ENCODE measurements around the gene ACSBG1. TPM values are rescaled to one million over a fixed set of nuclear protein-coding genes. Genes with fewer than 3 reads are reported as not detected.

ACSBG1 gene
- total and polyA plus RNA-seq, 4 experiments from 2014 or later = not detected

DNA sequence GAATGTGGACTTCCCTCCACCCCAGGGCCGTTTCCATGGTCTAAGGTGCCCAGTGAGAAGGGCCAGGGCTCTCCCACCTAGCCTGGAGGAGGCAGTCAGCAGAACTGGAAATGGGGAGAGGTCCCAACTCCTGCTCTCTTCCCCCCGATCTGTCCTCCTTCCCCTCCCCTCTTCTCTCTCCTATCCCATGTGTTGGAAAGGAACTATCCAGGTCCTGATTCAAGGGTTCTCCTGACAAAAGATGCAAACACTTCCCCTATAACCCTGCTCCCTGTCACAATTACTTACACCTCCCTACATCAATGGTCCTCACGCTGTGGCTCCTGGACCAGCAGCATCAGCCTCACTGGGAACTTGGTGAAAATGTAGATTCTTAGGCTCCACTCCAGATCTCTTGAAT is 109.1 kb downstream of the ACSBG1 start:
- H3K4me1 Mint-ChIP-seq = peaks cover 3 to 11% (median 4%) of the 10 kb centered on the region in 4 donors

GRCh38 chr15:78120523-78120922 is 113.8 kb downstream of the ACSBG1 start:
- Histone ChIP-seq H3K27ac (ENCODE audit: low read depth, low read length) (no peak overlapping the region), H3K36me3 (ENCODE audit: insufficient read depth, low read length) (no peaks in the 10 kb centered on the region), H3K27me3 (ENCODE audit: insufficient read depth, low read length) (no peaks in the 10 kb centered on the region), H3K4me3 (ENCODE audit: low read length in 2 of 2) (no peak overlapping the region), H3K9me3 (ENCODE audit: control insufficient read depth in 1 of 2, low read length in 2 of 2) (no peaks in the 10 kb centered on the region), H3K4me1 (ENCODE audit: insufficient read depth, low read length) (no peaks in the 10 kb centered on the region)
- POLR2A ChIA-PET (ENCODE audit: partially characterized antibody) = no interaction called here
- H3K27me3 Mint-ChIP-seq = no peaks in the 10 kb centered on the region
- CTCF ChIA-PET (ENCODE audit: partially characterized antibody) = interaction anchor here (0.9 to 1.7 kb wide), 3 partner anchors 8 to 74 kb away, joined by 3 to 4 read pairs (median 4); no protein-coding TSS in a partner anchor
- intact Hi-C loops (cut with micrococcal nuclease) = no loop called here
- DNase-seq = no peak
- H3K9me3 Mint-ChIP-seq = no peaks in the 10 kb centered on the region
- H3K27ac Mint-ChIP-seq = no peak overlapping the region
- no peaks in the 10 kb centered on the region for H3K4me1 Mint-ChIP-seq
- H3K4me3 Mint-ChIP-seq = no peak overlapping the region
- H3K36me3 Mint-ChIP-seq = no peaks in the 10 kb centered on the region

More for the DNA sequence above, 109.1 kb downstream of the ACSBG1 start:
- H3K9me3 Mint-ChIP-seq = no peaks in the 10 kb centered on the region
- H3K36me3 Mint-ChIP-seq = no peaks in the 10 kb centered on the region
- no peak overlapping the region for H3K4me3 Mint-ChIP-seq
- H3K27ac Mint-ChIP-seq = peak overlapping the region in 1 of 7 donors; percentile 71
- no peaks in the 10 kb centered on the region for H3K27me3 Mint-ChIP-seq
- no peaks in the 10 kb centered on the region for H3K36me3 ChIP-seq (ENCODE audit: insufficient read depth, low read length)
- no peak overlapping the region for H3K27ac ChIP-seq (ENCODE audit: low read depth, low read length)
- no peak for DNase-seq
- intact Hi-C loops (cut with micrococcal nuclease) = no loop called here
- H3K9me3 ChIP-seq (ENCODE audit: control insufficient read depth in 1 of 2, low read length in 2 of 2) = no peaks in the 10 kb centered on the region
- CTCF ChIA-PET (ENCODE audit: partially characterized antibody) = interaction anchor here (1.3 to 2.3 kb wide), 2 partner anchors 12 to 17 kb away, joined by 7 read pairs; no protein-coding TSS in a partner anchor
- POLR2A ChIA-PET (ENCODE audit: partially characterized antibody) = no interaction called here
- no peak overlapping the region for H3K4me3 ChIP-seq (ENCODE audit: low read length in 2 of 2)
- no peaks in the 10 kb centered on the region for H3K4me1 ChIP-seq (ENCODE audit: insufficient read depth, low read length)
- no peaks in the 10 kb centered on the region for H3K27me3 ChIP-seq (ENCODE audit: insufficient read depth, low read length)

Other genes starting within 250 kb of the ACSBG1 start
- gene TBC1D2B, start 156.9 kb downstream of the ACSBG1 start, total RNA-seq = 100 to 1,000 TPM in 1 of 2 experiments, 10 to 100 TPM in 1; 98.1 to 114 TPM
- 10 to 100 TPM in 1 of 2 donors, 1 to 10 TPM in 1; 5.6 to 35.4 TPM for gene TBC1D2B, start 156.9 kb downstream of the ACSBG1 start, polyA plus RNA-seq
- gene SH2D7, start 142.0 kb downstream of the ACSBG1 start, total RNA-seq = not detected
- not detected for gene SH2D7, start 142.0 kb downstream of the ACSBG1 start, polyA plus RNA-seq
- gene CIB2, start 103.1 kb downstream of the ACSBG1 start, total RNA-seq = 1 to 10 TPM; 1.0 to 1.7 TPM
- 1 to 10 TPM in 1 of 2 donors, under 1 TPM in 1; 0.56 to 2.2 TPM for gene CIB2, start 103.1 kb downstream of the ACSBG1 start, polyA plus RNA-seq
- 10 to 100 TPM; 45.1 to 46.8 TPM for gene IDH3A, start 85.2 kb downstream of the ACSBG1 start, total RNA-seq
- 10 to 100 TPM; 39.7 to 69.1 TPM for gene IDH3A, start 85.2 kb downstream of the ACSBG1 start, polyA plus RNA-seq
- gene DNAJA4, start 30.0 kb upstream of the ACSBG1 start, total RNA-seq = 10 to 100 TPM; 31.5 to 32.8 TPM
- gene DNAJA4, start 30.0 kb upstream of the ACSBG1 start, polyA plus RNA-seq = 10 to 100 TPM in 1 of 2 donors, 1 to 10 TPM in 1; 7.8 to 12.0 TPM
- gene SKIC8, start 65.0 kb upstream of the ACSBG1 start, total RNA-seq = 10 to 100 TPM; 43.6 to 45.5 TPM
- 100 to 1,000 TPM in 1 of 2 donors, 10 to 100 TPM in 1; 77.7 to 145 TPM for gene SKIC8, start 65.0 kb upstream of the ACSBG1 start, polyA plus RNA-seq
- not detected for gene CRABP1, start 105.8 kb upstream of the ACSBG1 start, total RNA-seq
- not detected for gene CRABP1, start 105.8 kb upstream of the ACSBG1 start, polyA plus RNA-seq
- 10 to 100 TPM; 65.0 to 71.9 TPM for gene IREB2, start 203.7 kb upstream of the ACSBG1 start, total RNA-seq
- 10 to 100 TPM in 1 of 2 donors, 1 to 10 TPM in 1; 7.6 to 19.5 TPM for gene IREB2, start 203.7 kb upstream of the ACSBG1 start, polyA plus RNA-seq